Measurements from ENCODE around the gene FOXP1. TPM values are rescaled to one million over a fixed set of nuclear protein-coding genes. Genes with fewer than 3 reads are reported as not detected.

Gene FOXP1
- total and polyA plus RNA-seq, 2 of the 8 experiments (the other 6 are each of a cell fraction or from before 2014, with no cell fraction given): 13.9 to 25.4 TPM

DNA sequence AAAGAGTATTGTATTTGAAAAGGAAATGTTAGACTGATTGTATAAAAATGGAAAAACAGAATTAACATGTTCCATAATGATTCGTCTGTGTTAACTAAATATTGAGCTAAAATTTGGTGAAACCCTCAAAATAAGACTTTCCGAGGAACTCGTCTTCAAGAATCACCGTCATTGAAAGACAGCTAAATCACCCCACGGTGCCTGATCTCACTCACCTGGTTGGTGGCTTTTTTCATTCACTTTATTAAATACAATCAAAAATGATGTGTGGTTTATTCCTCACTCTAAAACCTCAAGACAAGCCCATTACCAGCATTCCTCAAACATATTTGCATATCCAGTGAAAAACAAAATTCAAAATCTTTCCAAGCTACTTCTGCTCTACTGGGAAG, 153.9 kb downstream of the FOXP1 start:
- H2BK120ac ChIP-seq (replicated peaks; ENCODE audit: low read depth, low read length): no peak overlapping the region
- no peak overlapping the region for H2AFZ ChIP-seq (ENCODE audit: low read length)
- no peak overlapping the region for H3K4me3 ChIP-seq (ENCODE audit: extremely low read depth in 1 of 4, insufficient read depth in 2 of 4, low read depth in 3 of 4, low read length in 4 of 4)
- no peak overlapping the region for H2BK5ac ChIP-seq (ENCODE audit: low read depth, low read length)
- H2AK5ac ChIP-seq (ENCODE audit: low read depth, low read length): no peak overlapping the region
- H4K91ac ChIP-seq (replicated peaks; ENCODE audit: insufficient read length, low read length): no peak overlapping the region
- H3K14ac ChIP-seq (ENCODE audit: insufficient read length): no peak overlapping the region
- 90% methylated on average over 5 of the region's 5 CpGs; no CpG with 5 or more reads in 1 of the 2 experiments for WGBS, 2 experiments (ENCODE audit: extremely low coverage in 1 of 2, insufficient coverage in 1 of 2, insufficient read length in 1 of 2, insufficient replicate concordance in 2 of 2, low coverage in 1 of 2, low lambda C conversion rate in 2 of 2, missing lambda C conversion rate in 1 of 2)
- H3K79me1 ChIP-seq (ENCODE audit: low read depth, low read length): no peaks in the 10 kb centered on the region
- no peaks in the 10 kb centered on the region; the same call in 1 of the 2 replicates for H3K23me2 ChIP-seq (ENCODE audit: low read depth, low read length)
- H3K27ac ChIP-seq (ENCODE audit: low read depth, low read length): no peak overlapping the region
- no peak overlapping the region for H2BK12ac ChIP-seq (ENCODE audit: low read depth, low read length)
- ChIA-PET POLR2A (ENCODE audit: partially characterized antibody) (no interaction called here), CTCF (ENCODE audit: partially characterized antibody) (interaction anchor here (3.2 to 3.4 kb wide), 2 partner anchors 13 to 32 kb away, joined by 10 to 17 read pairs; no protein-coding TSS in a partner anchor)
- FAIRE-seq (no peak), DNase-seq (ENCODE audit: low read depth in 1 of 2, low spot score in 2 of 2) (no peak)
- H4K20me1 ChIP-seq (replicated peaks in 1 of 2; ENCODE audit: control insufficient read depth in 1 of 2, insufficient read depth in 2 of 2, low read length in 2 of 2): no peaks in the 10 kb centered on the region
- H3K18ac ChIP-seq (ENCODE audit: extremely low read depth, low read length): no peak overlapping the region
- no peak overlapping the region for H2BK20ac ChIP-seq (ENCODE audit: low read length)
- no peak overlapping the region for H3K4ac ChIP-seq (replicated peaks; ENCODE audit: insufficient read length, low read depth, low read length)
- no peaks in the 10 kb centered on the region for H3K9me3 ChIP-seq (ENCODE audit: insufficient read depth in 2 of 2, low read depth in 1 of 2, low read length in 1 of 2)
- H3K36me3 ChIP-seq (ENCODE audit: control insufficient read depth in 2 of 4, insufficient read depth in 4 of 4, low read length in 3 of 4): no peaks in the 10 kb centered on the region
- H3K27me3 ChIP-seq (replicated peaks in 1 of 4; ENCODE audit: control insufficient read depth in 3 of 4, extremely low read depth in 1 of 4, insufficient read depth in 3 of 4, low read length in 3 of 4): no peaks in the 10 kb centered on the region
- no peak overlapping the region for H3K9ac ChIP-seq (replicated peaks in 1 of 4; ENCODE audit: extremely low read depth in 1 of 4, low read depth in 3 of 4, low read length in 3 of 4)
- H3K4me1 ChIP-seq (replicated peaks in 1 of 4; ENCODE audit: control insufficient read depth in 3 of 4, insufficient read depth in 4 of 4, low read length in 3 of 4): peaks cover 0 to 9% (median 6%) of the 10 kb centered on the region in 4 experiments; a peak in 4 of 7 replicates
- H4K8ac ChIP-seq (ENCODE audit: extremely low read depth, insufficient read depth, low read length): no peak overlapping the region
- H3K23ac ChIP-seq (ENCODE audit: insufficient read length): no peak overlapping the region
- TF ChIP-seq, protein P1, sequence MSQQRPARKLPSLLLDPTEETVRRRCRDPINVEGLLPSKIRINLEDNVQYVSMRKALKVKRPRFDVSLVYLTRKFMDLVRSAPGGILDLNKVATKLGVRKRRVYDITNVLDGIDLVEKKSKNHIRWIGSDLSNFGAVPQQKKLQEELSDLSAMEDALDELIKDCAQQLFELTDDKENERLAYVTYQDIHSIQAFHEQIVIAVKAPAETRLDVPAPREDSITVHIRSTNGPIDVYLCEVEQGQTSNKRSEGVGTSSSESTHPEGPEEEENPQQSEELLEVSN (IDR thresholded peaks at IDR 0.05): no peak
- TF ChIP-seq CTBP2 (IDR thresholded peaks at IDR 0.05; ENCODE audit: borderline replicate concordance, insufficient read depth, insufficient read length, low read length): no peak
- no peak for TF ChIP-seq ASH2L (IDR thresholded peaks at IDR 0.05; ENCODE audit: low read length)
- TF ChIP-seq POLR2AphosphoS5 (IDR thresholded peaks at IDR 0.05; ENCODE audit: low read depth, low read length): no peak
- TF ChIP-seq USF2 (IDR thresholded peaks at IDR 0.05; ENCODE audit: low read length): no peak
- no peak for TF ChIP-seq SRF (IDR thresholded peaks at IDR 0.05; ENCODE audit: low read depth, low read length)
- TF ChIP-seq RXRA (IDR thresholded peaks at IDR 0.05; ENCODE audit: insufficient read depth, low read depth, low read length): no peak
- no peak for TF ChIP-seq NANOG (IDR thresholded peaks at IDR 0.05; ENCODE audit: insufficient read depth, low read depth, low read length, poor library complexity, severe bottlenecking)
- TF ChIP-seq CREB1 (IDR thresholded peaks at IDR 0.05): no peak
- no peak for TF ChIP-seq MAFK (IDR thresholded peaks at IDR 0.05; ENCODE audit: low read depth, low read length)
- no peak for TF ChIP-seq CBX8 (IDR thresholded peaks at IDR 0.05; ENCODE audit: borderline replicate concordance, low read depth, low read length)
- no peak for TF ChIP-seq TEAD4 (IDR thresholded peaks at IDR 0.05; ENCODE audit: low read depth, low read length)
- no peak overlapping the region for H2BK15ac ChIP-seq (ENCODE audit: low read length)
- H3K79me2 ChIP-seq (ENCODE audit: control insufficient read depth in 1 of 2, insufficient read depth in 2 of 2, low read length in 2 of 2): no peaks in the 10 kb centered on the region
- H4K5ac ChIP-seq (ENCODE audit: insufficient read length, low read depth, low read length): no peak overlapping the region
- no peak overlapping the region for H3K4me2 ChIP-seq (ENCODE audit: insufficient read depth in 1 of 2, low read depth in 2 of 2, low read length in 2 of 2)
- no peak overlapping the region for H3K56ac ChIP-seq (replicated peaks; ENCODE audit: insufficient read length, low read depth, low read length)

Measured in H1 (cell line).